Right lung (tissue), 10 donors: ENCODE measurements around the gene SSC4D. TPM values are rescaled to one million over a fixed set of nuclear protein-coding genes. Genes with fewer than 3 reads are reported as not detected.
"Not testable (repeated sequence)": the region's sequence is repeated elsewhere in the genome, so short reads cannot be mapped to it uniquely, and the experiment has no call there.

Source experiments
- DNase-seq, 2 donors: peaks; one replicate each; pipeline ENCODE4 v3.0.0-alpha.2; 2013
- long read RNA-seq, 8 donors: transcript quantifications; one replicate each; lab custom pipeline, GENCODE V29; 2026
- polyA plus RNA-seq, 5 donors: library from polyadenylated mRNA; unstranded; fragments of 120-200 nt; gene quantifications; one replicate each; pipeline versions ENCODE4 v1.2.1 to v1.2.3, GENCODE V29; 2013; ENCODE audit warnings: inconsistent platforms in 1 of 5, low replicate concordance in 1 of 5; ENCODE audit not compliant: insufficient read length in 5 of 5, insufficient read depth in 1 of 5

The SSC4D gene
- polyA plus RNA-seq = 1 to 10 TPM in 4 of 5 donors, under 1 TPM in 1; 0.99 to 2.0 (median 1.6) TPM
- long read RNA-seq, donor 1 = 0 reads
- long read RNA-seq, donor 2 = 0 reads
- long read RNA-seq, donor 3, partial matches to known transcripts = 9 of 9 reads
- long read RNA-seq, donor 3, other reads (novel, unspliced or antisense) = 0 of 9 reads
- long read RNA-seq, donor 4 = 0 reads
- long read RNA-seq, donor 5 = 0 reads
- long read RNA-seq, donor 6, partial matches to known transcripts = 9 of 9 reads
- long read RNA-seq, donor 6, other reads (novel, unspliced or antisense) = 0 of 9 reads
- long read RNA-seq, donor 7 = 0 reads
- long read RNA-seq, donor 8 = 0 reads

DNA sequence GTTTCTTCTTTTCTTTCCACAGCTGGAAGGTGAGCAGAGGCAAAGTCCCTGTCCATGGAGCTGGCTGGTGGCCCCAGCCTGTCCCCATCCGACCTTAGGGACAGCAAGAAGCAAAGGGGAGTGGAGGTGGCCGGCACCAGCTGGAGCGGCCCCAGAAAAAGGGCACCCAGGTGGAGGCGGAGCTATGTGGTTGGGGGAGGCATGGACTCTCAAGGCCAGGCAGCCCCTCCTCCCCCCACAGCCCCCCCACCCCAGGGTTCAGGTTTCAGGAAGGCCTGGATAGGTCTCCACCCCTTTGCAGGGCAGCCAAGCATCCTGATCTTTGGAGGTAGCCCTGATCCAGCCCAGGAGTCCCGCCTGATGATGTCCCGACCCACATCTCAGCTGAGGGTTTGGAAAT lies at the start of gene SSC4D:
Gene SSC4D (minus strand): TSS at position 161 of the 400 bp plus-strand sequence. CDS start 5,258 bp downstream, outside the sequence.
- no peak for DNase-seq

DNA sequence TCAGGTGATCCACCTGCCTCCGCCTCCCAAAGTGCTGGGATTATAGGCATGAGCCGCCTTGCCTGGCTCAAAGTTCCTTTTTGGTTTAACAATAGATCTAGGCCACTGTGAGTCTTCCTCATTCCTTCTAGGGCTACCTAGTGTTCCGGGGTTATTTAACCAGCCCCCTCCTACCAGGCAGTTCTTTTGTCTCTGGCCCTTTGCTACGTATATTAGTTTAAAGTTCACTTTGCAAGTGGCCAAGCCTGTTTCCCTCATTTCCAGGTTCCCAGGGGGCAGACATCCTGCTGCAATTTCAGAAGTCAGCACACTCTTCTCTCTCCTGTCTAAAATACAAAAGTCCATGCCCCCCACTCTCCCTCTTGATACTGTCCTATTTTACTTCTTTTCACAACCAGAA lies 49.0 kb upstream of the SSC4D start:
- DNase-seq = not testable (repeated sequence)

DNA sequence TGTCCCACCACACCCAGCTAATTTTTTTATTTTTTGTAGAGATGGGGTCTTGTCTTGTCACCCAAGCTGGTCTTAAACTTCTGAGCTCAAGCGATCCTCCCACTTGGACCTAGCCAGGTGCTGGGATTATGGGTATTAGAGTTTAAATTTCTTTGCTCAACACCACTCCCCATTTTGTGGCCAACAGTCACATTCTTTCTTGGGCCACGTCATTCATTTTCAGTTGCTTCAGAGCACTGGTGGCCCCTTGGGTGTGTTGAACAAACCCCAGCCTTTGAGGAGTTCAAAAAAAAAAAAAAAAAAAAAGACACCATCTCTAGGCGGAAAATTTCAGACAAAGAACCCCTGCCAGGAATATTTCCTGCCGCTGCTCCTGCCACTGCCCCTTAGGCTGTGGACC lies 47.5 kb upstream of the SSC4D start:
- not testable (repeated sequence) for DNase-seq

DNA sequence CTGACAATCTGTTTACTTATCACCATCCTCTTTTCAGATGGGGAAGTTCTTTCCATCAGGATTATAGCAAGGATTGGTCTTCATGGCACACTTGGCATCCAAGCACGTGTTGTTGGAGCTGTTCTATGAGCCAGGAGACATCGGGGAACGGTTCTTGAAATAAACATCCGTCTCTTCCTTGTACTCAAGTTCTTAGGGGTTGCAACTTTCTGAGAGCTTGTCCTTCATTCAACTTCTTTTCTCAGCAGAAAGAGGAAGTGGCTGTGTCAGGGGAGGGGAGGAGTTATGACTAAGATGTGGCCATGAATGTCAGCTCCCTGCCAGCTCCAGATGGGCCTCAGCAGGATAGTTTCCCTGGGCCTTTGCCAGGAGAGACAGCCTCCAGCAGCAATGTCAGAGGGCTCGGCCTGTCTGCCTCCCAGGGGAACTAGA lies 36.1 kb upstream of the SSC4D start:
- DNase-seq = peak; percentile 27 to 47

DNA sequence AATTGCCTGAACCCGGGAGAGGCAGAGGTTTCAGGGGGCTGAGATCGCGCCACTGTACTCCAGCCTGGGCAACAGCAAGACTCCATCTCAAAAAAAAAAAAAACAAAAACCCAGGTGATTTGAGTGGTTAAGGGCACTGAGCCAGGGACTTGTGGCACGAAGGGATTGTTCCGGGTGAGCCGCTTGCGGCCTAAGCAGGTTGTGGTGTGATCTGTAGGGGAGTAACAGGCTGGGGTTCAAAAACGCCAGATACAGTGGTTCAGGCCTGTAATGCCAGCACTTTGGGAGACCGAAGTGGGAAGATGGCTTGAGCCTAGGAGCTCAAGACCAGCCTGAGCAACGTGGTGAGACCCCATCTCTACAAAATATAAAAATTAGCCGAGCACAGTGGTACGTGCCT lies 34.3 kb upstream of the SSC4D start:
- DNase-seq = not testable (repeated sequence)

DNA sequence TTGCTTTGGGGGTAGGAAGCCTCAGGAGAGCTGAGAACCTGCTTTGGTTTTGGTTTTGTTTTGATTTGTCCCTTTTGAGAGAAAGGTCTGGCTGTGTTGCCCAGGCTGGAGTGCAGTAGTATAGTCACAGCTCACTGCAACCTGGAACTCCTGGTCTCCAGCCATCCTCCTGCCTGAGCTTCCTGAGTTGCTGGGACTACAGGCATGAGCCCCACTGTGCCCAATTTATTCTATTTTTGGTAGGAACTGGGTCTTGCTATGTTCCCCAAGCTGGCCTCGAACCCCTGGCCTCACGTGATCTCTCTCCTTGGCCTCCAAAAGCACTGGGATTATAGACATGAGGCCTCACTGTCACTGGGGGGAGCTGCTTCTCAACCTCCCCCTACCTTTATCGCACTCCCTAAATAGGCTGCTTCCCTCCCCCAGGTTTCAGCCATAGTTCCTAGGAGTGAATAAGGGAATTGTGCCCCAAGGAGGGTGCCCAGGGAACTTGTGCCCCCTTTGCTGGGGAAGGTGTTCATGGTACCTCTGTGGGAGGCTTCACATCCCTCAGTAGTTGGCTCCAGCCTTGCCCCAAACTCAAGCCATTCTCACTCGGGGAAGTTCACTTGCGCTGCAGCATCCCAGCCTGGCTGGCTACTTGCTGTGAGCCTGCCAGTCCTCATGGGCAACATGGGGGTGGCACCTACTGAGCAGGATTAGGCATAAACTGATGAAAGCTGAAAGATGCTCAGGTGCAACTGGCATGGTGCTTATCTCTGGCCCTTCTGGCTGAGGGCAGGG lies 33.4 kb upstream of the SSC4D start:
- DNase-seq = not testable (repeated sequence)

DNA sequence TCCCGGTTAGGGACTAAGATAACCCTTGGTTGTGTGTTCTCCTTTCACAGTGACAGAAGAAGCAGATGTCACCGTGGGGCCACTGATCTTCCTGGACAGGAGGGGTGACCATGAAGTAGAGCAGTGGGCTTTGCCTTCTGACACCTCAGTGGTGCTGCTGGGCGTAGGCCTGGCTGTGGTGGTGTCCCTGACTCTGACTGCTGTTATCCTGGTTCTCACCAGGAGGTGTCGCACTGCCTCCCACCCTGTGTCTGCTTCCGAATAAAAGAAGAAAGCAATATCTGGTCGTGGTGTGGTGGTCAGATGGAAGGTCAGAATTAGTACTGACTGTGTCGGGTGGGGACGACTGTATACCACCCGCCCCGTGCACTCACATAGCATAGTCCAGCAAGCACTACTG lies 32.3 kb upstream of the SSC4D start:
- DNase-seq = not testable (repeated sequence)

DNA sequence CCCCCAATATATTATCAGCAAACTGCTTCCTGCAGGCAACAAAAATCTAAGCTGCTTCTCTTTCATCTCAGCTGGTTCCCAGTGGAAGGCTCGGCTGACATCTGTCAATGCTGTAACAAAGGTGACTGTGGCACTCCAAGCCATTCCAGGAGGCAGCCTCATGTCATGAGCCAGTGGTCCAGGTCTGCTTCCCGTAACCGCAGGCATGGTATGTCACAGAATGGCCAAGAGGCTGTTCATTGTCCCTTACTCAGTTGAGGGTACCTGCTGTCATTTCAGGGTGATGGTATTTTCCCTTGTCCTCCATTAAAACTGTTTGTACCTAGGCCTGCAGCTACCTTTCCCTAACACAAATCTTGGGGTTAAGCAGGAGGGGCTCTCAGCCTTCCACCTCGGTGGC lies 30.9 kb upstream of the SSC4D start:
- not testable (repeated sequence) for DNase-seq

DNA sequence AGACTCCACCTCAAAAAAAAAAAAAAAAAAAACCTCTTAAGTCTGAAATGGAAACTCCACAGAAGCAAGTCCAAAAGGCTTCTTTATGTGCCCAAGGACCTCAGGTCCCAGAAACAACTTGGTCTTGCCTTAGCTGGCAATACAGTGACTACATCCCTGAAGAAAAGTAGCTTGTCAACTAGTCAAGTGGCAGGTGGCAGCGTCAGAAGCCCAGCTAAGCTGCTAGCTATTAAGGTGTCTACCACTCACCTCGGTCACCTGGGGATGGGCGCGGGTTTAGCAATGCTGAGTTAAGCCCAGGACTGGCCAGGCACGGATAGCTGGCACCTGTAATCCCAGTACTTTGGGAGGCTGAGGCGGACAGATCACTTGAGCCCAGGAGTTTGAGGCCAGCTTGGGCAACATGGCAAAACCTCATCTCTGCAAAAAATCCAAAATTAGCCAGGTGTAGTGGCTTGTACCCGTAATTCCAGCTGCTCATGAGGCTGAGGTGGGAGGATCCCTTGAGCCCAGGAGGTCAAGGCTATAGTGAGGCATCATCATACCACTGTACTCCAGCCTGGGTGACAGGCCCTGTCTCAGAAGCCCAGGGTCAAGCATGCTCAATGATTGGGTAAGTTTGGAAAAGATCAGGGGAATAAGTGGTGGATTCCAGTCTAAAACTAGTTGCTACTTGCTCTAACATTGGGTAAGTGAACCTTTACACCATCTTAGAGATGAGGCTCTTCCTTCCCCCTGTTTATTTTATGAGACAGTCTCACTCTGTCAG lies 29.8 kb upstream of the SSC4D start:
- not testable (repeated sequence) for DNase-seq

DNA sequence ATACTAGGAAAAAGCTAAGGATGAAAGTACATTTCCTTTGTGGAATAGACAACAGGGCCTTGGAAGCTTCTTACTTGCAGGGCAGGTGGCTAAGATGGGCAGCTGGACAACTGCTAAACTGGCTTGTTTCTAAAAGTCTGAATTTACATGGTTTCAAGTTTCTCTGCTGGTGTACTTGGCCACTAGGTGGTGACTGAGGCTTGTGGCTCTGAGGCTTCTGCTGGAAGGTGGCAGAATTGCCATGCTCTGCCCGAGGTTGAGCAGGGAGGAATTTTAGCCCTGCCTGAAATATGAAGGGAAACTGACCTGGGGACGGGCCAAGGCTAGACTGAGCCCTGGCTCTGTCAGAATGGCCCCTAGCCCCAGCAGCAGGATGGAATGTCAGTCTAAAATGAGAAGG lies 28.4 kb upstream of the SSC4D start:
- DNase-seq = peak in 1 of 2 donors; percentile 56

DNA sequence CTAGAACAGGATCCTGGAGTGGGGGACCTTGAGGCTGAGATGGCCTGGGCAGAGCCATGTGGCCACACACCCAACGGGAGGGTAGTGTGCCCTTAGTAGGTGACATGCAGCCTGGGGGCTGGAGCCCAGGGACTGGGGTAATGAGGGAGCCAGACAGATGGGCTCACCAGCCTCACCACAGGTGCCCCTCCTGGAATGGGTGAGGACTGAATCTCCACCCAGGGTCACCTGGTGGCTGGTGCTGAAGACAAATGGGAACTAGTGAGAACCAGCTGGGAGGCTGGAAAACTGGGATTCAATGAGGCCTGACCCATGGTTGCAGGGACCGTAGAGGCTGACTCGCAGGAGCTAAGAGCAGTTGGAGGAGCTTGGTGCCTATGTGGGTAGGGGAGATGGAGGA lies 21.3 kb upstream of the SSC4D start:
- DNase-seq = no peak

DNA sequence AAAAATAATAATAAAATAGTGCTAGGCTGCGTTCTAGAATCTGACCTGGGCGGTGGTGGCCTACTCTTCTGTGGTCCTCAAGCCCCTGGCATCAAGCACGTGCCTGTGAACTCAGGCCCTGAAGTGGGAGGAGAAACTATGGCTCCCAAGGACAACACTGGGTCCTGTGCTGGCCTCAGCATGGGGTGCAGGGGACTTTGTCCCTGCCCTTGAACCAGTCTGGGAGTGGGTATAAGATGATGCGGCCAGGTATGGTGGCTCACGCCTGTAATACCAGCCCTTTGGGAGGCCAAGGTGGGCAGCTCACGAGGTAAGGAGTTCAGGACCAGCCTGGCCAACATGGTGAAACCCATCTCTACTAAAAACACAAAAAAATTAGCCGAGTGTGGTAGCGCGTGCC lies 20.7 kb upstream of the SSC4D start:
- DNase-seq = no peak

DNA sequence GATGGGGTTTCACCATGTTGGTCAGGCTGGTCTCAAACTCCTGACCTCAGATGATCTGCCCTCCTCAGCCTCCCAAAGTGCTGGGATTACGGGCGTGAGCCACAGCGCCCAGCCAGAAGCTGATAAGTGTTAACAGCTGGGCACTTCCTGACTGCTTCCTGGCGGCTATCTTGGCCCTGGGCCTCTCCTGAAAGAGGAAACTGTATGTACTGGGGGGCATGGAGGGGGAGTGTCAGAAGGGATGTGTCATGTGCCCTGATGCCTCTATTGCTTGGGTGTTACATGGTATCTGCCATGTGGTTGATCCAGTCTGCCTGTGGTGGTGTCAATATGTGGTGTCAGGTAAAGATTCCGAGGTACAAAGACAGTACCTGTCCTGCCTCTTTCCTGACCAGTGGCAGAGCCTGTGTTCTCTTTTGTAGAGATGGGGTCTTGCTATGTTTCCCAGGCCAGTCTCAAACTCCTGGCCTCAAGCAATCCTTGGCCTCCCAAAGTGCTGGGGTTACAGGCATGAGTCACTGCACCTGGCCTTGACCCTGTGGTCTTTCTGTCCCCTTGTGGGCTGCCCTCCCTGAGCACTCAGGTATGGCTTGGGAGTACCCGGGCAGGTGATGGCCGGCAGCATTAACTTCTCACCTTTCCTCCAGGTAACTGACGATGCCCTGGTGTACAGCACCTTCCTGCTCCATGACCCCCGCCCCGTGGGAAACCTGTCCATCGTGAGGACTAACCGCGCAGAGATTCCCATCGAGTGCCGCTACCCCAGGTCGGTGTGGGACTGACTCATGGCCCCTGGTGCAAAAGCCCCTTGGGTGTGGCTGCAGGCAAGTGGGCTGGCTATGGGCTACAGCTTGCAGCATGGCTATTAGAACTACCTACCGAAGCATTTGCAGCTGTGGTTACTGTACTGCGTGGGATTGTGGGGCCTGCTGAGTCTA lies 19.6 kb upstream of the SSC4D start:
- DNase-seq = no peak

DNA sequence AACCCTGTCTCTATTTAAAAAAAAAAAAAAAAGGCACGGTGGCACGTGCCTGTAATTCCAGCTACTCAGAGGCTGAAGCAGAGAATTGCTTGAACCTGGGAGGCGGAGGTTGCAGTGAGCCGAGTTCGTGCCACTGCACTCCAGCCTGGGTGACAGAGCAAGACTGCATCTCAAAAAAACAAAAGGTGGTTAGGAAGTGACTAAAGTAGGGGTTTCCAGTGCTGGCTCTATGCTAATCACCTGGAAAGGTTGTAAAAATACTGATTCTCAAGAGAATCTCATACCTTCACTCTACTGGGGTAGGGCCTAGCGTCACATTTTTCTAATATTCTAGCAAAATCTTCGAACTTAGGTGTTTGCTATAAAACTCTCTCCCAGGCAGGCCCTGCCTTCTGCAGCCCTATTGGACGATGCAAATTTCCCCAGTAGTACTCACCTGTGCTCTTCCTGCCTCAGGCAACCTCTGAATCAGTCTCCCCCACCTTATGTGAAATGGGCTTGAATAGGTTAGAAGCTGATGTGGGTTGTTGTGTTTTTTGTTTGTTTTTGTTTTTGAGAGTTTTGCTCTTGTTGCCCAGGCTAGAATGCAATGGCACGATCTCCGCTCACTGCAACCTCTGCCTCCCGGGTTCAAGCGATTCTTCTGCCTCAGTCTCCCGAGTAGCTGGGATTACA lies 18.8 kb upstream of the SSC4D start:
- no peak for DNase-seq

DNA sequence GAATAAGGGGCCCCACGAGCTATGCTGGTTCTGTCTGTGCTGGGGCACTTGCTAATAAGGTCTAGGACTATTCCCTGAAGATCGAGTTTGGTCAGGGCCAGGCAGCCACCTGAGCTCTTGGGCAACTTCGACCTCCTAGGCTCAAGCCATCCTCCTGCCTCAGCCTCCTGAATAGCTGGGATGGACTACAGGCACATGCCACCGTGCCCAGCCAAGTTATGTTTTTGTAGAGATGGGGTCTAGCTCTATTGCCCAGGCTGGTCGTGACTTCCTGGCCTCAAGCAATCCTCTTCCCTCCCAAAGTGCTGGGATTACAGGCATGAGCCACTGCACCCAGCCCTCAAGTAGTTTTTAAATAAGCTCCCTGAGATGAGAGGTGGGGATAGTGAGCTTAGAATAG lies 18.1 kb upstream of the SSC4D start:
- no peak for DNase-seq

DNA sequence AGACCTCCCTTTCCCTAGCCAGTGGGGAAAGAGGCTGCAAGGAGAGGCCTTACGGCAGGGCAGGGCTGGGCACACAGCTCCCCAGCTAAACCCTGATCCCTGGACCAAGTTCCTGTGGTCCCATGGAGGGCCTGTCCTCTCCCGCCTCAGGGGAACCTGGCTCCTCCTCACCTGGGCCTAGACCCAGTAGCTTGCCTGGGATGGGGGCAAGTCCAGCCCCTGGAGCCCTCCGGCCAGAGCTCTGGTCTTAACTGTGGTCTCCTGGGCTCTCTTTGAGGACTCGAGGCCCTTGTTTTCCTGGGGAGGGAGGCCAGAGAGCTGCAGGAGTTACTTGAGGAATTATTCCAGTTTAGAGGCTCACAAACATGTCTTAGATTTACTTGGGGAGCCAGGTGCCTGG lies 16.7 kb upstream of the SSC4D start:
- no peak for DNase-seq

DNA sequence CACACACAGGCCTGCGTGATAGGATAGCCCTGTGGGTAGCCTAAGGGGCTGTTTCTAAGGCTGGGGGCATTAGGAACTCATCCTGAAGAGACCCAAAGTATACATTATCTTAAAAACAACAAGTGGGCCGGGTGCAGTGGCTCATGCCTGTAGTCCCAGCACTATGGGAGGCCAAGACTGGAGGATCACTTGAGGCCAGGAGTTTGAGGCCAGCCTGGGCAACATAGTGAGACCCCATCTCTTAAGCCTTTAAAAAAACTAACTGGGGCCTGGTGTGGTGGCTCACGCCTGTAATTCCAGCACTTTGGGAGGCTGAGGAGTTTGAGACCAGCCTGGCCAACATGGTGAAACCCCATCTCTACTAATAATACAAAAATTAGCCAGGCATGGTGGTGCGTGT lies 16.1 kb upstream of the SSC4D start:
- not testable (repeated sequence) for DNase-seq

DNA sequence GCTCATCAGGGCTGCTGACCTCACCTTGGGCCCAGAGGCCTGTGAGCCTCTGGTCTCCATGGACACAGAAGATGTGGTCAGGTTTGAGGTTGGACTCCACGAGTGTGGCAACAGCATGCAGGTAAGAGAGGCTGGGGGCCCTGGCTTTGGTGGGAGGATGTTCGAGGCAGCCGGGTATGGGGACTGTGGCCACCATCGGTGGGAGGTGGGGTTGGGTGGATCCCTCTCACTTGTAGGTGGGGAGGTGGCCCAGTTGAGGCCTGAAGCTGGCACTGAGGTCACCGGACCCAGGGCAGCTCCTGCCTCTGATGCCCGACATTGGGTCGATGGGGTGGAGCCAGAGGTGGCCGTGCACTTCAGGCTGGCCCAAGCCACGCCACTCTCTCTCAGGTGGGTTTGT lies 15.7 kb upstream of the SSC4D start:
- no peak for DNase-seq

DNA sequence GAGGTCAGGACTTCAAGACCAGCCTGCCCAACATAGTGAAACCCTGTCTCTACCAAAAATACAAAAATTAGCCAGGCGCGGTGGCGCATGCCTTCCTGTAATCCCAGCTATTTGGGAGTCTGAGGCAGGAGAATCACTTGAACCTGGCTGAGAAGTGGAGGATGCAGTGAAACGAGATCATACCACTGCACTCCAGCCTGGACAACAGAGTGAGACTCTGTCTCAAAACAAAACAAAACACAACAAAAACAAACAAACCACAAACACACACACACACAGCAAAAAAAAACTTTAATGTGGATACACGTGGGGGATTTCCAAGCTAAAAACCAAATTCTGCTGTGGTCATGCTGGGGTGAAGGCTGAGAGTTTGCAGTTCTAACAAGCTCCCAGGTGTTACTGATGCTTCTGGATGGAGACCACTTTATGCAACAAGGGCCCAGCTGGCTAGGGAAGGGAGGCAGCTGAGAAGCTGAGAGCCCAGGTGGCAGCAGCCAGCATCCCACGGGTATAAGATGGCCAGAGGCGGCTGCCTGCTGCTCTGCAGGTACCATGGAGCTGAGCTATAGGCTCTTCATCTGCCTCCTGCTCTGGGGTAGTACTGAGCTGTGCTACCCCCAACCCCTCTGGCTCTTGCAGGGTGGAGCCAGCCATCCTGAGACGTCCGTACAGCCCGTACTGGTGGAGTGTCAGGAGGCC lies 15.1 kb upstream of the SSC4D start, which contains the start of gene ZP3:
Gene ZP3 (plus strand): TSS at position 538 of the 699 bp plus-strand sequence. CDS start 15 bp downstream, at position 553.
- no peak for DNase-seq
